ENCODE data around the gene ANKFY1.

ANKFY1 gene

GRCh38 chr17:4175921-4176807, 87.6 kb downstream of the ANKFY1 start:
- peak; percentile 67 for DNase-seq (ENCODE audit: low read depth)
- no peak for TF ChIP-seq CTCF (conservative IDR thresholded peaks at IDR 0.05; ENCODE audit: low read depth, low read length)
- no peak overlapping the region for H3K4me3 ChIP-seq (ENCODE audit: low read depth, low read length)

GRCh38 chr17:4174556-4174955, 89.2 kb downstream of the ANKFY1 start:
- DNase-seq (ENCODE audit: low read depth) = no peak
- no peak for TF ChIP-seq CTCF (conservative IDR thresholded peaks at IDR 0.05; ENCODE audit: low read depth, low read length)
- H3K4me3 ChIP-seq (ENCODE audit: low read depth, low read length) = no peak overlapping the region

- no peak for DNase-seq (ENCODE audit: low read depth)
- no peak for TF ChIP-seq CTCF (conservative IDR thresholded peaks at IDR 0.05; ENCODE audit: low read depth, low read length)
- H3K4me3 ChIP-seq (ENCODE audit: low read depth, low read length) = no peak overlapping the region
These were observed 90.0 kb downstream of the ANKFY1 start for GRCh38 chr17:4173781-4174180.

- no peak overlapping the region for H3K4me3 ChIP-seq (ENCODE audit: low read depth, low read length)
- no peak for TF ChIP-seq CTCF (conservative IDR thresholded peaks at IDR 0.05; ENCODE audit: low read depth, low read length)
- no peak for DNase-seq (ENCODE audit: low read depth)
These were observed 91.4 kb downstream of the ANKFY1 start for GRCh38 chr17:4172356-4172755.

GRCh38 chr17:4170639-4171280, 93.0 kb downstream of the ANKFY1 start:
- DNase-seq (ENCODE audit: low read depth) = no peak
- no peak overlapping the region for H3K4me3 ChIP-seq (ENCODE audit: low read depth, low read length)
- no peak for TF ChIP-seq CTCF (conservative IDR thresholded peaks at IDR 0.05; ENCODE audit: low read depth, low read length)

- no peak for DNase-seq (ENCODE audit: low read depth)
These were observed 96.0 kb downstream of the ANKFY1 start for GRCh38 chr17:4167786-4168185.

More at GRCh38 chr17:4167786-4168185, 96.0 kb downstream of the ANKFY1 start:
- TF ChIP-seq CTCF (conservative IDR thresholded peaks at IDR 0.05; ENCODE audit: low read depth, low read length) = no peak
- no peak overlapping the region for H3K4me3 ChIP-seq (ENCODE audit: low read depth, low read length)
